SU-DHL-6 (cell line): ENCODE results near the gene SLC16A5.

Source experiments
- H2AFZ ChIP-seq: fragments of 200-600 bp; sonication (generic); 2 replicates; pipeline ENCODE4 v1.6.1; 2014; ENCODE audit warnings: low read depth, mild to moderate bottlenecking, moderate library complexity, mixed read lengths, antibody characterized with exemption, low read length; ENCODE audit not compliant: severe bottlenecking
- H3F3A ChIP-seq: fragments of 200-600 bp; shearing (Covaris generic); 2 replicates; pipeline ENCODE4 v1.6.0; 2016; ENCODE audit warnings: antibody characterized with exemption, mild to moderate bottlenecking; ENCODE audit not compliant: insufficient read depth
- H3K27ac ChIP-seq: fragments of 200-600 bp; sonication (generic); 2 replicates; pipeline ENCODE4 v1.5.1; 2016; ENCODE audit warnings: low read depth, mild to moderate bottlenecking, low read length, moderate library complexity, mixed read lengths
- H3K27me3 ChIP-seq: fragments of 200-600 bp; sonication (generic), shearing (Covaris generic); 2 replicates; pipeline ENCODE4 v1.6.0; 2014; ENCODE audit warnings: mild to moderate bottlenecking, low read length
- H3K36me3 ChIP-seq: fragments of 200-600 bp; sonication (generic); 2 replicates; pipeline ENCODE4 v1.6.1; 2014; ENCODE audit warnings: mild to moderate bottlenecking, low read length, mixed read lengths
- H3K4me2 ChIP-seq: fragments of 300-600, 200-600 bp; shearing (Covaris generic), sonication (generic); 2 replicates; pipeline ENCODE4 v1.6.0; 2014; ENCODE audit warnings: low read length, low read depth, mild to moderate bottlenecking; ENCODE audit not compliant: poor library complexity, severe bottlenecking
- H3K4me3 ChIP-seq: fragments of 200-600 bp; sonication (generic); 2 replicates; pipeline ENCODE4 v1.5.1; 2014; ENCODE audit warnings: antibody characterized with exemption, low read length, mild to moderate bottlenecking, mixed read lengths; ENCODE audit not compliant: insufficient read depth, poor library complexity, severe bottlenecking
- H3K79me2 ChIP-seq: fragments of 200-600 bp; sonication (generic); 2 replicates; pipeline ENCODE4 v1.6.1; 2014; ENCODE audit warnings: mild to moderate bottlenecking, low read length, moderate library complexity; ENCODE audit not compliant: insufficient read depth
- H3K9ac ChIP-seq: fragments of 200-600 bp; sonication (generic); 2 replicates; pipeline ENCODE4 v1.7.0; 2014; ENCODE audit warnings: mild to moderate bottlenecking, low read length
- H3K9me2 ChIP-seq: fragments of 200-600 bp; sonication (generic); replicated peaks from 2 replicates; pipeline ENCODE4 v1.6.1; 2014; ENCODE audit warnings: low read length; ENCODE audit not compliant: insufficient read depth
- H3K9me3 ChIP-seq: fragments of 200-600 bp; sonication (generic); 2 replicates; pipeline ENCODE4 v1.6.1; 2014; ENCODE audit warnings: low read length, mixed read lengths; ENCODE audit not compliant: insufficient read depth
- H4K20me1 ChIP-seq: fragments of 200-600 bp; sonication (generic); 2 replicates; pipeline ENCODE4 v1.6.1; 2014; ENCODE audit warnings: low read depth, mild to moderate bottlenecking, antibody characterized with exemption, low read length, moderate library complexity, mixed read lengths
- CTCF ChIP-seq: fragments of 200-600 bp; sonication (generic); IDR thresholded peaks from one replicate; pipeline ENCODE4 v1.5.1; 2017; ENCODE audit warnings: antibody characterized with exemption, mild to moderate bottlenecking, low read length, moderate library complexity; ENCODE audit not compliant: insufficient read depth, poor library complexity, severe bottlenecking
- EZH2phosphoT487 ChIP-seq: fragments of 200-600 bp; sonication (generic), shearing (Covaris generic); conservative IDR thresholded peaks from 2 replicates; pipeline ENCODE4 v1.6.1; 2018; ENCODE audit warnings: mild to moderate bottlenecking, antibody characterized with exemption, low read length, moderate library complexity, mixed read lengths

SLC16A5 gene

GRCh38 chr17:75091855-75092327, 4.1 kb downstream of the SLC16A5 start:
- no peaks in the 10 kb centered on the region for H3F3A ChIP-seq

GRCh38 chr17:75093548-75094158, 5.9 kb downstream of the SLC16A5 start:
- Histone ChIP-seq H3K27me3 (no peaks in the 10 kb centered on the region), H3K79me2 (no peaks in the 10 kb centered on the region), H3K36me3 (no peaks in the 10 kb centered on the region), H3K9ac (no peak overlapping the region), H3K27ac (no peak overlapping the region), H4K20me1 (no peaks in the 10 kb centered on the region), H3K9me2 (no peaks in the 10 kb centered on the region), H3K9me3 (no peaks in the 10 kb centered on the region), H3K4me2 (no peak overlapping the region), H2AFZ (no peak overlapping the region), H3K4me3 (no peak overlapping the region), H3F3A (no peaks in the 10 kb centered on the region)
- TF ChIP-seq CTCF: no peak
- TF ChIP-seq EZH2phosphoT487: no peak

More at GRCh38 chr17:75091855-75092327, 4.1 kb downstream of the SLC16A5 start:
- Histone ChIP-seq H3K4me2 (no peak overlapping the region), H3K27ac (no peak overlapping the region), H3K79me2 (no peaks in the 10 kb centered on the region), H3K27me3 (no peaks in the 10 kb centered on the region), H3K9me3 (no peaks in the 10 kb centered on the region), H4K20me1 (no peaks in the 10 kb centered on the region), H2AFZ (no peak overlapping the region), H3K36me3 (no peaks in the 10 kb centered on the region), H3K4me3 (no peak overlapping the region), H3K9me2 (no peaks in the 10 kb centered on the region), H3K9ac (no peak overlapping the region)
- TF ChIP-seq EZH2phosphoT487: no peak

- no peaks in the 10 kb centered on the region for H3K36me3 ChIP-seq
- no peak for TF ChIP-seq EZH2phosphoT487
- no peak for TF ChIP-seq CTCF
- H3K4me3 ChIP-seq: no peak overlapping the region
- H4K20me1 ChIP-seq: no peaks in the 10 kb centered on the region
- H3K27ac ChIP-seq: no peak overlapping the region
- no peak overlapping the region for H2AFZ ChIP-seq
- no peak overlapping the region for H3K9ac ChIP-seq
- H3F3A ChIP-seq: no peaks in the 10 kb centered on the region
- no peaks in the 10 kb centered on the region for H3K9me2 ChIP-seq
- no peaks in the 10 kb centered on the region for H3K9me3 ChIP-seq
- no peak overlapping the region for H3K4me2 ChIP-seq
- no peaks in the 10 kb centered on the region for H3K79me2 ChIP-seq
- H3K27me3 ChIP-seq: no peaks in the 10 kb centered on the region
Measured at GRCh38 chr17:75094871-75095399, 7.2 kb downstream of the SLC16A5 start.

- no peak overlapping the region for H3K4me3 ChIP-seq
- H3F3A ChIP-seq: no peaks in the 10 kb centered on the region
- H3K27ac ChIP-seq: no peak overlapping the region
- no peaks in the 10 kb centered on the region for H3K36me3 ChIP-seq
- H4K20me1 ChIP-seq: no peaks in the 10 kb centered on the region
- H3K27me3 ChIP-seq: no peaks in the 10 kb centered on the region
- no peak overlapping the region for H3K9ac ChIP-seq
- TF ChIP-seq CTCF (no peak), EZH2phosphoT487 (no peak)
- no peak overlapping the region for H2AFZ ChIP-seq
- no peaks in the 10 kb centered on the region for H3K9me2 ChIP-seq
- no peak overlapping the region for H3K4me2 ChIP-seq
- H3K9me3 ChIP-seq: no peaks in the 10 kb centered on the region
- no peaks in the 10 kb centered on the region for H3K79me2 ChIP-seq
Measured at GRCh38 chr17:75096082-75096625, 8.4 kb downstream of the SLC16A5 start.
